ENCODE results near the gene SIM1.

SIM1 gene

DNA sequence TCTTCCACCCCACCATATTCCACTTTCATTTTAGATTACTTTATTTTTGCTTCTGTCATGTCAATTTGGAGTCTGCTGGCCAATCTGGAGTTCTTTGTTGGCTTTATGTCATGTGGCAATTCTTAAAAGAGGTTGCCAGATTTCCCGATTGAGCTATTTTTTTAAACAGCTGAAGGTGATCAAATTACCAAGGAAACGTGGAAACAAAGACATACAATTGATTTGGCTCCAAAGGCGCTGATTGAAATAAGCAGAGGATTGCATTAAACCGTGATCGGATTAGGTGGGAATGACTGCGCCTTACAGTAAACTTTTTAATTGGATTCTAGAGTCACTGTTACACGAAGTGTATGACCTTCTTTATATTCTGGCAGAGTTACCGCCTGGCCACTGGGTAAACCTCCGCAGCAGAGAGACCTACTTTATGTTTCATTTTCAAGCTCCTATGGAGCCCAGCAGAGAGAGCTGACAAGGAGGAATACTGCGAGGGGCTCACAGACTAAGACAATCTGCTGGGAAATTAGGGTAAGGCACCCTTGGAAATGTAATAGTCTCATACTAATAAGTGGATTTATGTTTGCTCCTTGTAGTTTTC lies 37.9 kb downstream of the SIM1 start:
- DNase-seq (ENCODE audit: low read depth): no peak
- no peak overlapping the region for H3K4me3 ChIP-seq (ENCODE audit: low read depth, low read length)
- TF ChIP-seq, protein P1, sequence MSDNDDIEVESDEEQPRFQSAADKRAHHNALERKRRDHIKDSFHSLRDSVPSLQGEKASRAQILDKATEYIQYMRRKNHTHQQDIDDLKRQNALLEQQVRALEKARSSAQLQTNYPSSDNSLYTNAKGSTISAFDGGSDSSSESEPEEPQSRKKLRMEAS (IDR thresholded peaks at IDR 0.05; ENCODE audit: low read depth, low read length): no peak
- TF ChIP-seq, protein P2, sequence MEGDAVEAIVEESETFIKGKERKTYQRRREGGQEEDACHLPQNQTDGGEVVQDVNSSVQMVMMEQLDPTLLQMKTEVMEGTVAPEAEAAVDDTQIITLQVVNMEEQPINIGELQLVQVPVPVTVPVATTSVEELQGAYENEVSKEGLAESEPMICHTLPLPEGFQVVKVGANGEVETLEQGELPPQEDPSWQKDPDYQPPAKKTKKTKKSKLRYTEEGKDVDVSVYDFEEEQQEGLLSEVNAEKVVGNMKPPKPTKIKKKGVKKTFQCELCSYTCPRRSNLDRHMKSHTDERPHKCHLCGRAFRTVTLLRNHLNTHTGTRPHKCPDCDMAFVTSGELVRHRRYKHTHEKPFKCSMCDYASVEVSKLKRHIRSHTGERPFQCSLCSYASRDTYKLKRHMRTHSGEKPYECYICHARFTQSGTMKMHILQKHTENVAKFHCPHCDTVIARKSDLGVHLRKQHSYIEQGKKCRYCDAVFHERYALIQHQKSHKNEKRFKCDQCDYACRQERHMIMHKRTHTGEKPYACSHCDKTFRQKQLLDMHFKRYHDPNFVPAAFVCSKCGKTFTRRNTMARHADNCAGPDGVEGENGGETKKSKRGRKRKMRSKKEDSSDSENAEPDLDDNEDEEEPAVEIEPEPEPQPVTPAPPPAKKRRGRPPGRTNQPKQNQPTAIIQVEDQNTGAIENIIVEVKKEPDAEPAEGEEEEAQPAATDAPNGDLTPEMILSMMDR (IDR thresholded peaks at IDR 0.05; ENCODE audit: low read depth, low read length): no peak
- TF ChIP-seq MYC (IDR thresholded peaks at IDR 0.05; ENCODE audit: low read depth, low read length) (no peak), POLR2A (IDR thresholded peaks at IDR 0.05; ENCODE audit: extremely low read depth, insufficient read length) (no peak)

DNA sequence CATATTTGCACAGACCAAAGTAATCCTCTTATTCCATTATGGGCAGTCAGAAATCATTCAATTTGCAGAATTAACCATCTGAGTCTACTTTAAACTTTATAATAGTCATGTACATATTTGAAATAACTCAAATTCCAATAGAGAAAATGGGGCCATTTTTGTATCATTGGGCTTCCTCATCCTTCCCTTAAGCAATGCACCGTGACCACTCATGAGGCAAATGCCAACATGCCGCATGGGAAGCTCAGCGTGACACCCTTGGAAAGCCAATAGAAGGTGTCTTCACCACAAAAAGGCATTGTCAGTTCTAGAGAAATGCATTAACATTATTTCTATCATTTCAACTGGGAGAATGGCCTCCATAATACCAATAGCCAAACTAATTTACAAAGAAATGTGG lies 38.5 kb downstream of the SIM1 start:
- TF ChIP-seq, protein P1 (IDR thresholded peaks at IDR 0.05; ENCODE audit: low read depth, low read length): no peak
- no peak for DNase-seq (ENCODE audit: low read depth)
- H3K4me3 ChIP-seq (ENCODE audit: low read depth, low read length): no peak overlapping the region

DNA sequence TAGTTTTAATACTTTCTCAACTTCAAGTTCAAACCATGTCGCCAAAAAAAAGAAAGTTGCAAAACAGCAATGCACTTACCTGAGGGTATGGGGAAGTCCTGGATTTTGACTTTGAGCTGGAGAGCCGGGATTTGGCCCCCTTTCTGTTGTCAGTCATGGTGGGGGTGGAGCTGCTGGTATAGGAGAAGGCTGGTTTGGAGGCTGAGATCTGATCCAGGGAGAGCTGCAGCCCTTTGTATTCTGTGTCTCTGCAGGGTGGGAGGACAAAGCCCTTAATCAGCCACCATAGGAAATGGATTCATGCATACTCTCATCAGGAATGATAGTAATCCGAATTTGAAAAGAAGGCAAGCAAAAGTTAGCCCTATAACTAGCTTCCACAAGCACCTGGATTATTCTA lies 44.0 kb downstream of the SIM1 start:
- H3K4me3 ChIP-seq (ENCODE audit: low read depth, low read length): no peak overlapping the region
- TF ChIP-seq, protein P2 (IDR thresholded peaks at IDR 0.05; ENCODE audit: low read depth, low read length): no peak
- TF ChIP-seq MYC (IDR thresholded peaks at IDR 0.05; ENCODE audit: low read depth, low read length) (no peak), POLR2A (IDR thresholded peaks at IDR 0.05; ENCODE audit: extremely low read depth, insufficient read length) (no peak)
- TF ChIP-seq, protein P1 (IDR thresholded peaks at IDR 0.05; ENCODE audit: low read depth, low read length): no peak
- DNase-seq (ENCODE audit: low read depth): no peak

DNA sequence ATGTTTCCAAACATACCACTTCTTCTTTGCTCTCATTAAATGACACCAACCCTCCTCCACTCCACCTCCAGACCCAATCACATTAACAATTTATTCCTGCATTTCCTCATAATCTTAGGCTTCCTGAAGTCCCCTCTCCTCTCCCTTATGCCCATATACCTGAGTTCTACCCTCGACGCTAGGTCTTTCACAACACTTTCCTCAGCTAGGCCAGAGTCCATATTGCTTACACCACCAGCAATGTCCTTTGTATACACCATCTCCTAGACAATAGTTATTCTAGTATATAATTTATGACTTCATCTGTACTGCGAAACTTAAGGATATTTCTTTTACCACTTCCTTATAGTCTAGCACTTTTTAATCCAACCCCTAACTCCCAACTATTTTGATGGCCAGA lies 47.7 kb downstream of the SIM1 start:
- DNase-seq (ENCODE audit: low read depth): no peak
- H3K4me3 ChIP-seq (ENCODE audit: low read depth, low read length): no peak overlapping the region
- TF ChIP-seq, protein P2 (IDR thresholded peaks at IDR 0.05; ENCODE audit: low read depth, low read length): no peak
- TF ChIP-seq, protein P1 (IDR thresholded peaks at IDR 0.05; ENCODE audit: low read depth, low read length): no peak
- TF ChIP-seq POLR2A (IDR thresholded peaks at IDR 0.05; ENCODE audit: extremely low read depth, insufficient read length) (no peak), MYC (IDR thresholded peaks at IDR 0.05; ENCODE audit: low read depth, low read length) (no peak)

DNA sequence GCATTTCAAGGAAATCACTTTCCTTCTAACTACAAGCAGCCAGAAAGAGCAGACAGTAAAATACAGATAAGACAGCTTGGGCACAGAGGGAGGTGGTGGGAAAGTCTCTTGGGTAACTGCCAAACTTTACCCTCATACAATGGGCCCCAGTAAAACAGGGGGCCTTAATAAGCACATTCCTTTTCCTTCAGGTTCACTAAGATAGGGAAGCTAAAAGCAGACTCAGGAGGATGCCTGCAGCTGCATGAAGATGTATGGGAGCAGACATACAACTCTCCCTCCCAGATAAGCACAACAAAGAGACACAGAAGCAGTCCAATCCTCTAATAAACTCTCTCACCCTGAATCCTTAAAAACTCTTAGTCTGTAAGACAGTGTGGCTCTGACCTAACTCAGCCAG lies 49.0 kb downstream of the SIM1 start:
- H3K4me3 ChIP-seq (ENCODE audit: low read depth, low read length): no peak overlapping the region
- no peak for DNase-seq (ENCODE audit: low read depth)
- TF ChIP-seq, protein P1 (IDR thresholded peaks at IDR 0.05; ENCODE audit: low read depth, low read length): no peak
- TF ChIP-seq, protein P2 (IDR thresholded peaks at IDR 0.05; ENCODE audit: low read depth, low read length): no peak
- no peak for TF ChIP-seq MYC (IDR thresholded peaks at IDR 0.05; ENCODE audit: low read depth, low read length)
- no peak for TF ChIP-seq POLR2A (IDR thresholded peaks at IDR 0.05; ENCODE audit: extremely low read depth, insufficient read length)

DNA sequence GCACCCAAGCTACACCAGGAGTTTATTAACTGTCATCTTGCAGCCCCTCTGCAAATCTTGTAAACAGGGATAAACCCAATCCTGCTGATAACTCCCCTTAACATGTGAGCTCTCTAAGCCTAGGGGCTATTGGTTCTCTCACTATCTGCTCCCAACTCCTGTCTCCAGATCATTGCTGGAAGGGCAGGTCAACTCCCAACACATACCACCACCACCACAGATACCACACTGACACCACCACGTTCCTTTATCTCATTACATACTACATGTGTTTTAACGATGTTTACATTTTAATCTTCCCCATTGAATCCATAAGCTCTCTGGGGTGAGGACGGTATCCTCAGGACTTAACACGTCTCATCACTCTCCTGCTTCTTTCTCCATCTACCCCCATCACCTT lies 51.8 kb downstream of the SIM1 start:
- no peak for DNase-seq (ENCODE audit: low read depth)
- TF ChIP-seq MYC (IDR thresholded peaks at IDR 0.05; ENCODE audit: low read depth, low read length) (no peak), POLR2A (IDR thresholded peaks at IDR 0.05; ENCODE audit: extremely low read depth, insufficient read length) (no peak)
- TF ChIP-seq, protein P1 (IDR thresholded peaks at IDR 0.05; ENCODE audit: low read depth, low read length): no peak
- TF ChIP-seq, protein P2 (IDR thresholded peaks at IDR 0.05; ENCODE audit: low read depth, low read length): no peak
- H3K4me3 ChIP-seq (ENCODE audit: low read depth, low read length): no peak overlapping the region
